ENCODE data around the gene GNG12.

GNG12 gene

GRCh38 chr1:67713057-67713846 is 120.0 kb downstream of the GNG12 start:
- no peak overlapping the region for H3K4me3 Mint-ChIP-seq
- peak overlapping the region in 1 of 2 donors; percentile 6 for H3K27ac Mint-ChIP-seq
- no peaks in the 10 kb centered on the region for H3K9me3 Mint-ChIP-seq
- ATAC-seq (no peak), DNase-seq (no peak)
- H3K4me1 Mint-ChIP-seq, result no peaks in the 10 kb centered on the region
- no peaks in the 10 kb centered on the region for H3K27me3 Mint-ChIP-seq

- DNase-seq, result no peak
- Mint-ChIP-seq H3K27me3 (no peaks in the 10 kb centered on the region), H3K27ac (no peak overlapping the region), H3K4me3 (no peak overlapping the region), H3K9me3 (no peaks in the 10 kb centered on the region), H3K4me1 (no peaks in the 10 kb centered on the region)
- no peak for ATAC-seq
Observed at GRCh38 chr1:67711855-67712212, 121.4 kb downstream of the GNG12 start.

GRCh38 chr1:67711158-67711854 is 122.0 kb downstream of the GNG12 start:
- DNase-seq, result no peak
- no peak for ATAC-seq
- Mint-ChIP-seq H3K4me1 (no peaks in the 10 kb centered on the region), H3K4me3 (no peak overlapping the region), H3K27ac (no peak overlapping the region), H3K9me3 (no peaks in the 10 kb centered on the region), H3K27me3 (no peaks in the 10 kb centered on the region)

GRCh38 chr1:67710417-67710816 is 122.8 kb downstream of the GNG12 start:
- no peak overlapping the region for H3K4me3 Mint-ChIP-seq
- H3K4me1 Mint-ChIP-seq, result no peaks in the 10 kb centered on the region
- no peak for ATAC-seq
- H3K9me3 Mint-ChIP-seq, result no peaks in the 10 kb centered on the region
- H3K27me3 Mint-ChIP-seq, result no peaks in the 10 kb centered on the region
- no peak for DNase-seq
- H3K27ac Mint-ChIP-seq, result no peak overlapping the region

- peaks cover 7% of the 10 kb centered on the region for H3K27me3 Mint-ChIP-seq
- H3K27ac Mint-ChIP-seq, result no peak overlapping the region
- DNase-seq (no peak), ATAC-seq (no peak)
- H3K4me1 Mint-ChIP-seq, result no peaks in the 10 kb centered on the region
- no peaks in the 10 kb centered on the region for H3K9me3 Mint-ChIP-seq
- no peak overlapping the region for H3K4me3 Mint-ChIP-seq
Observed at GRCh38 chr1:67708606-67709005, 124.7 kb downstream of the GNG12 start.

GRCh38 chr1:67705735-67706453 is 127.4 kb downstream of the GNG12 start:
- no peak for ATAC-seq
- no peaks in the 10 kb centered on the region for H3K9me3 Mint-ChIP-seq
- peak overlapping the region in 1 of 2 donors; percentile 28 for H3K27ac Mint-ChIP-seq
- DNase-seq, result no peak
- peaks cover 7% of the 10 kb centered on the region for H3K27me3 Mint-ChIP-seq
- H3K4me1 Mint-ChIP-seq, result peaks cover 6% of the 10 kb centered on the region
- H3K4me3 Mint-ChIP-seq, result no peak overlapping the region

GRCh38 chr1:67704351-67704750 is 128.9 kb downstream of the GNG12 start:
- Mint-ChIP-seq H3K27me3 (peaks cover 7% of the 10 kb centered on the region), H3K9me3 (no peaks in the 10 kb centered on the region), H3K4me3 (no peak overlapping the region), H3K27ac (no peak overlapping the region), H3K4me1 (peaks cover 20% of the 10 kb centered on the region)
- ATAC-seq (no peak), DNase-seq (no peak)

- peaks cover 7% of the 10 kb centered on the region for H3K27me3 Mint-ChIP-seq
- no peak for ATAC-seq
- no peak overlapping the region for H3K27ac Mint-ChIP-seq
- H3K4me3 Mint-ChIP-seq, result no peak overlapping the region
- DNase-seq, result no peak
- no peaks in the 10 kb centered on the region for H3K9me3 Mint-ChIP-seq
- H3K4me1 Mint-ChIP-seq, result peaks cover 20% of the 10 kb centered on the region
Observed at GRCh38 chr1:67701876-67702275, 131.4 kb downstream of the GNG12 start.

GRCh38 chr1:67700692-67701410 is 132.4 kb downstream of the GNG12 start:
- DNase-seq, result peak; percentile 33 to 45
- no peak overlapping the region for H3K4me3 Mint-ChIP-seq
- H3K4me1 Mint-ChIP-seq, result peaks cover 20% of the 10 kb centered on the region
- no peaks in the 10 kb centered on the region for H3K9me3 Mint-ChIP-seq
- H3K27me3 Mint-ChIP-seq, result peaks cover 7% of the 10 kb centered on the region
- peak overlapping the region; percentile 85 to 93 for H3K27ac Mint-ChIP-seq
- peak; percentile 95 for ATAC-seq

GRCh38 chr1:67700220-67700619 is 133.0 kb downstream of the GNG12 start:
- peaks cover 20% of the 10 kb centered on the region for H3K4me1 Mint-ChIP-seq
- peaks cover 7% of the 10 kb centered on the region for H3K27me3 Mint-ChIP-seq
- ATAC-seq (no peak), DNase-seq (no peak)
- no peak overlapping the region for H3K4me3 Mint-ChIP-seq
- H3K9me3 Mint-ChIP-seq, result no peaks in the 10 kb centered on the region
- H3K27ac Mint-ChIP-seq, result peak overlapping the region; percentile 47 to 93

GRCh38 chr1:67696708-67697107 is 136.6 kb downstream of the GNG12 start:
- no peak for DNase-seq
- Mint-ChIP-seq H3K27me3 (no peaks in the 10 kb centered on the region), H3K27ac (no peak overlapping the region), H3K4me1 (peaks cover 20% of the 10 kb centered on the region), H3K4me3 (no peak overlapping the region), H3K9me3 (no peaks in the 10 kb centered on the region)
- ATAC-seq, result no peak

GRCh38 chr1:67695963-67696362 is 137.3 kb downstream of the GNG12 start:
- no peaks in the 10 kb centered on the region for H3K27me3 Mint-ChIP-seq
- ATAC-seq (no peak), DNase-seq (no peak)
- H3K27ac Mint-ChIP-seq, result no peak overlapping the region
- H3K4me3 Mint-ChIP-seq, result no peak overlapping the region
- H3K4me1 Mint-ChIP-seq, result peaks cover 15% of the 10 kb centered on the region
- H3K9me3 Mint-ChIP-seq, result no peaks in the 10 kb centered on the region

GRCh38 chr1:67691712-67692111 is 141.6 kb downstream of the GNG12 start:
- ATAC-seq (no peak), DNase-seq (no peak)
- Mint-ChIP-seq H3K27ac (no peak overlapping the region), H3K9me3 (no peaks in the 10 kb centered on the region), H3K4me3 (no peak overlapping the region), H3K27me3 (no peaks in the 10 kb centered on the region), H3K4me1 (peaks cover 19% of the 10 kb centered on the region)

- H3K27me3 Mint-ChIP-seq, result no peaks in the 10 kb centered on the region
- no peak overlapping the region for H3K27ac Mint-ChIP-seq
- no peaks in the 10 kb centered on the region for H3K9me3 Mint-ChIP-seq
- no peak overlapping the region for H3K4me3 Mint-ChIP-seq
- DNase-seq (no peak), ATAC-seq (no peak)
- peaks cover 24% of the 10 kb centered on the region for H3K4me1 Mint-ChIP-seq
Observed at GRCh38 chr1:67690411-67690810, 142.9 kb downstream of the GNG12 start.

- Mint-ChIP-seq H3K4me1 (peaks cover 24% of the 10 kb centered on the region), H3K9me3 (no peaks in the 10 kb centered on the region), H3K27ac (no peak overlapping the region), H3K4me3 (no peak overlapping the region), H3K27me3 (no peaks in the 10 kb centered on the region)
- DNase-seq (no peak), ATAC-seq (no peak)
Observed at GRCh38 chr1:67690018-67690363, 143.3 kb downstream of the GNG12 start.
